CD4-positive, alpha-beta T cell treated with Interleukin-2 at 100 ng/mL for 4 hours (primary cell): ENCODE results near the gene CFTR.

Experiments
- DNase-seq: peaks from one replicate; pipeline ENCODE4 v3.0.0-alpha.2; 2020; ENCODE audit warnings: low spot score

The CFTR gene

GRCh38 chr7:117588352-117588794, 108.5 kb downstream of the CFTR start:
- no peak for DNase-seq

- no peak for DNase-seq
Observed at GRCh38 chr7:117590191-117590590, 110.4 kb downstream of the CFTR start.

GRCh38 chr7:117592011-117592635, 112.3 kb downstream of the CFTR start:
- no peak for DNase-seq

- DNase-seq, result no peak
Observed at GRCh38 chr7:117596134-117596533, 116.3 kb downstream of the CFTR start.

- no peak for DNase-seq
Observed at GRCh38 chr7:117597755-117598154, 117.9 kb downstream of the CFTR start.

- DNase-seq, result no peak
Observed at GRCh38 chr7:117600911-117601310, 121.1 kb downstream of the CFTR start.

- no peak for DNase-seq
Observed at GRCh38 chr7:117603627-117604026, 123.8 kb downstream of the CFTR start.

- DNase-seq, result no peak
Observed at GRCh38 chr7:117605712-117606111, 125.9 kb downstream of the CFTR start.

GRCh38 chr7:117606132-117606531, 126.3 kb downstream of the CFTR start:
- no peak for DNase-seq

GRCh38 chr7:117610396-117610795, 130.6 kb downstream of the CFTR start:
- no peak for DNase-seq

GRCh38 chr7:117612637-117613036, 132.8 kb downstream of the CFTR start:
- no peak for DNase-seq

GRCh38 chr7:117616694-117617093, 136.9 kb downstream of the CFTR start:
- no peak for DNase-seq

GRCh38 chr7:117619681-117620080, 139.9 kb downstream of the CFTR start:
- no peak for DNase-seq

- DNase-seq, result no peak
Observed at GRCh38 chr7:117621075-117621618, 141.3 kb downstream of the CFTR start.

GRCh38 chr7:117623606-117624005, 143.8 kb downstream of the CFTR start:
- no peak for DNase-seq

GRCh38 chr7:117630501-117630900, 150.7 kb downstream of the CFTR start:
- no peak for DNase-seq

GRCh38 chr7:117630907-117631564, 151.2 kb downstream of the CFTR start:
- no peak for DNase-seq

GRCh38 chr7:117631652-117632051, 151.8 kb downstream of the CFTR start:
- DNase-seq, result no peak

GRCh38 chr7:117637937-117638336, 158.1 kb downstream of the CFTR start:
- DNase-seq, result no peak

- DNase-seq, result no peak
Observed at GRCh38 chr7:117639966-117640365, 160.1 kb downstream of the CFTR start.

- DNase-seq, result no peak
Observed at GRCh38 chr7:117640465-117640864, 160.6 kb downstream of the CFTR start.

- no peak for DNase-seq
Observed at GRCh38 chr7:117645481-117646165, 165.8 kb downstream of the CFTR start.
